A549 (cell line): ENCODE measurements around the gene PPM1H.

Experiments
- CEBPB ChIP-seq, 2 experiments: fragments of >200 bp in 1 of 2; sonication (Bioruptor Twin) in 1 of 2; formaldehyde crosslinking in 1 of 2; IDR thresholded peaks; 2 replicates each; pipeline ENCODE4 v1.6.1; 2012 to 2016
- CHD2 ChIP-seq: fragments of 150-350 bp; IDR thresholded peaks from 2 replicates; pipeline ENCODE4 v1.6.1; 2014; ENCODE audit warnings: low read length; ENCODE audit not compliant: partially characterized antibody
- CTCF ChIP-seq: fragments of >200 bp; sonication (Bioruptor Twin); formaldehyde crosslinking; IDR thresholded peaks from 3 replicates; pipeline ENCODE4 v1.5.1; 2016
- EP300 ChIP-seq, 2 experiments: fragments of >200 bp; sonication (Bioruptor Twin); formaldehyde crosslinking; IDR thresholded peaks; 2 replicates in 1 of 2; 3 replicates in 1 of 2; pipeline ENCODE4 v1.6.1; 2016 to 2017
- KDM5A ChIP-seq: fragments of 200-600 bp; sonication (generic); IDR thresholded peaks from 2 replicates; pipeline ENCODE4 v1.6.1; 2016; ENCODE audit warnings: antibody characterized with exemption, mild to moderate bottlenecking
- MAX ChIP-seq: IDR thresholded peaks from 2 replicates; pipeline ENCODE4 v1.6.1; 2012
- MAZ ChIP-seq: fragments of 150-350 bp; IDR thresholded peaks from 2 replicates; pipeline ENCODE4 v1.6.1; 2014; ENCODE audit warnings: antibody characterized with exemption, low read depth, low read length, borderline replicate concordance
- SMC3 ChIP-seq: fragments of >200 bp; sonication (Bioruptor Twin); formaldehyde crosslinking; IDR thresholded peaks from 3 replicates; pipeline ENCODE4 v1.6.1; 2018; ENCODE audit warnings: inconsistent platforms
- TP53 ChIP-seq: fragments of 250-450 bp; sonication (Bioruptor Pico); IDR thresholded peaks from 2 replicates; pipeline ENCODE4 v1.5.0; 2021; ENCODE audit warnings: mild to moderate bottlenecking, moderate library complexity
- TF ChIP-seq, protein P1 (sequence below): fragments of >200 bp; sonication (Bioruptor Twin); formaldehyde crosslinking; IDR thresholded peaks from 3 replicates; pipeline ENCODE4 v1.6.1; 2016

DNA sequence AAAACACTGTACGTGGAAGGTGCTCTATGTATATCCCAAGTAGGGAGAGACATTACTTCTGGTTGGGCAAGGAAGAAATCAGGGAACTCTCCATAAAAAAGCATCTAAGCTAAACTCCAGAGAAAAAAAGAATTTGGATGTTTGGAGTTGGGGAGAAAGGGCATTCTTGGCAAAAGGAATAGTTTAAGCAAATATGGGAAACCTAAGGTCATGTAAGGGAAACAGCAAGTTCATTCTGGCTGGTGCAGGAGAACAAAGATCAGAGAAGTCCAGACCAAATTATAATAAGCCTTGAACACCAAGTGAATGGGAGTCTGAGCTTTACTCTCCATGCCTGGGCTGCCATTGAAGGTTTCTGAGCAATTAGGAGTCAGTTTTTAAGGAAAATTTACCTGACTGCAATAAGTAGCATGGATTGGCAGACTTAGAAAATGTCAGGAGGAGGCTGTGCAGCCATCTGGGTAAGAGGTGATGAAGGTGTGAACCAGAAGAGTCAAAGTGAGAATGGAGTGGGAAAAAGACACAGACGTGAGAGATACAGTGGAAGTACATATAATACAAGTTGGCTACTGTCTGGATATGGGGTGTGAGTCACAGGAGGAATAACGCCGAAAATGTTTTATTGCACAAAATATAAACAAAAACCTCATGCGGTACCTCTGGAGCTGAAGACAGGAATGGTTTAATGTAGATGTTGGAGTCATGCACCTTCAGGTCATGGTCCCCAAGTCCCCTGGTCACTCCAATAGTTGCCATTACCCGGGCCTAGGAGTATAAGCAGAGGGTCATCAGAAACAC lies 245.7 kb downstream of the PPM1H start:
- TF ChIP-seq CTCF, result no peak
- no peak for TF ChIP-seq KDM5A
- no peak for TF ChIP-seq CEBPB (IDR thresholded peaks at IDR 0.05)
- TF ChIP-seq TP53 (CRISPR knock-in tag), result no peak
- no peak for TF ChIP-seq SMC3
- no peak for TF ChIP-seq MAZ
- TF ChIP-seq, protein P1, sequence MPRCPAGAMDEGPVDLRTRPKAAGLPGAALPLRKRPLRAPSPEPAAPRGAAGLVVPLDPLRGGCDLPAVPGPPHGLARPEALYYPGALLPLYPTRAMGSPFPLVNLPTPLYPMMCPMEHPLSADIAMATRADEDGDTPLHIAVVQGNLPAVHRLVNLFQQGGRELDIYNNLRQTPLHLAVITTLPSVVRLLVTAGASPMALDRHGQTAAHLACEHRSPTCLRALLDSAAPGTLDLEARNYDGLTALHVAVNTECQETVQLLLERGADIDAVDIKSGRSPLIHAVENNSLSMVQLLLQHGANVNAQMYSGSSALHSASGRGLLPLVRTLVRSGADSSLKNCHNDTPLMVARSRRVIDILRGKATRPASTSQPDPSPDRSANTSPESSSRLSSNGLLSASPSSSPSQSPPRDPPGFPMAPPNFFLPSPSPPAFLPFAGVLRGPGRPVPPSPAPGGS, result no peak
- no peak for TF ChIP-seq CHD2
- TF ChIP-seq MAX, result no peak
- no peak for TF ChIP-seq EP300 (IDR thresholded peaks at IDR 0.05)
